H9 (cell line): Measurements from ENCODE around the gene TAF15. TPM values are rescaled to one million over a fixed set of nuclear protein-coding genes. Genes with fewer than 3 reads are reported as not detected.

Experiments
- DNase-seq: peaks from one replicate; pipeline ENCODE4 v3.0.0-alpha.2; 2017
- H2AFZ ChIP-seq: one replicate; pipeline ENCODE4 v1.6.1; 2013; ENCODE audit warnings: mild to moderate bottlenecking, low read length, control low read depth, moderate library complexity
- H2AK5ac ChIP-seq: 2 replicates; pipeline ENCODE4 v1.6.1; 2013; ENCODE audit warnings: low read length, control low read depth, mixed read lengths; ENCODE audit not compliant: insufficient read length
- H2BK120ac ChIP-seq: one replicate; pipeline ENCODE4 v1.6.1; 2013; ENCODE audit warnings: low read depth, mild to moderate bottlenecking, low read length, control low read depth, inconsistent platforms; ENCODE audit not compliant: poor library complexity, severe bottlenecking
- H2BK12ac ChIP-seq: 2 replicates; pipeline ENCODE4 v1.6.1; 2013; ENCODE audit warnings: low read length, control low read depth, mixed read lengths, low read depth; ENCODE audit not compliant: insufficient read length
- H2BK15ac ChIP-seq: 2 replicates; pipeline ENCODE4 v1.6.1; 2013; ENCODE audit warnings: low read depth, low read length, control low read depth
- H2BK20ac ChIP-seq: one replicate; pipeline ENCODE4 v1.6.1; 2013; ENCODE audit warnings: low read depth, mild to moderate bottlenecking, low read length, control low read depth, inconsistent platforms; ENCODE audit not compliant: poor library complexity, severe bottlenecking
- H2BK5ac ChIP-seq: 2 replicates; pipeline ENCODE4 v1.6.1; 2013; ENCODE audit warnings: low read length, control low read depth, mixed read lengths; ENCODE audit not compliant: insufficient read length
- H3K14ac ChIP-seq: 2 replicates; pipeline ENCODE4 v1.6.1; 2013; ENCODE audit warnings: low read length, control low read depth; ENCODE audit not compliant: insufficient read depth
- H3K18ac ChIP-seq: 2 replicates; pipeline ENCODE4 v1.6.1; 2013; ENCODE audit warnings: low read depth, mild to moderate bottlenecking, mixed read lengths, low read length, control low read depth; ENCODE audit not compliant: insufficient read length
- H3K23ac ChIP-seq: 2 replicates; pipeline ENCODE4 v1.6.1; 2013; ENCODE audit warnings: low read length, control low read depth, mixed read lengths, low read depth; ENCODE audit not compliant: insufficient read length
- H3K23me2 ChIP-seq: 2 replicates; pipeline ENCODE4 v1.6.1; 2013; ENCODE audit warnings: low read depth, mild to moderate bottlenecking, mixed read lengths, low read length, control low read depth; ENCODE audit not compliant: insufficient read length, poor library complexity, severe bottlenecking
- H3K27ac ChIP-seq: 2 replicates; pipeline ENCODE4 v1.5.1; 2013; ENCODE audit warnings: low read length, control low read depth, mixed read lengths, low read depth; ENCODE audit not compliant: insufficient read length
- H3K27me3 ChIP-seq: 2 replicates; pipeline ENCODE4 v1.6.1; 2013; ENCODE audit warnings: low read length, control low read depth, inconsistent platforms; ENCODE audit not compliant: insufficient read depth
- H3K4ac ChIP-seq: 2 replicates; pipeline ENCODE4 v1.6.1; 2013; ENCODE audit warnings: low read depth, mild to moderate bottlenecking, control low read depth, inconsistent platforms, low read length, moderate library complexity
- H3K4me1 ChIP-seq: 2 replicates; pipeline ENCODE4 v1.6.1; 2013; ENCODE audit warnings: low read length, control low read depth, inconsistent platforms; ENCODE audit not compliant: insufficient read depth
- H3K4me2 ChIP-seq: 2 replicates; pipeline ENCODE4 v1.6.1; 2013; ENCODE audit warnings: low read length, control low read depth, mixed read lengths; ENCODE audit not compliant: insufficient read length, insufficient read depth
- H3K56ac ChIP-seq: 2 replicates; pipeline ENCODE4 v1.6.1; 2013; ENCODE audit warnings: low read depth, mild to moderate bottlenecking, mixed read lengths, low read length, control low read depth; ENCODE audit not compliant: insufficient read length
- H3K79me1 ChIP-seq: 2 replicates; pipeline ENCODE4 v1.6.1; 2013; ENCODE audit warnings: low read depth, mild to moderate bottlenecking, moderate library complexity, low read length, control low read depth, inconsistent platforms; ENCODE audit not compliant: insufficient read depth, poor library complexity, severe bottlenecking
- H3K79me2 ChIP-seq: 2 replicates; pipeline ENCODE4 v1.6.1; 2013; ENCODE audit warnings: low read length, control low read depth, inconsistent platforms; ENCODE audit not compliant: insufficient read depth
- H3K9ac ChIP-seq: 2 replicates; pipeline ENCODE4 v1.6.1; 2013; ENCODE audit warnings: low read length, control low read depth, mixed read lengths; ENCODE audit not compliant: insufficient read length; ENCODE audit errors: extremely low read depth
- H3K9me3 ChIP-seq: one replicate; pipeline ENCODE4 v1.6.1; 2013; ENCODE audit warnings: low read depth, low read length, inconsistent platforms; ENCODE audit not compliant: control insufficient read depth
- H3T11ph ChIP-seq: one replicate; pipeline ENCODE4 v1.6.1; 2013; ENCODE audit warnings: mild to moderate bottlenecking, low read length, control low read depth, inconsistent platforms
- H4K20me1 ChIP-seq: one replicate; pipeline ENCODE4 v1.6.1; 2013; ENCODE audit not compliant: control insufficient read depth, insufficient read length, insufficient read depth
- H4K5ac ChIP-seq: 2 replicates; pipeline ENCODE4 v1.6.1; 2013; ENCODE audit warnings: low read depth, mild to moderate bottlenecking, mixed read lengths, low read length, control low read depth; ENCODE audit not compliant: insufficient read length
- H4K8ac ChIP-seq: replicated peaks from 2 replicates; pipeline ENCODE4 v1.6.1; 2013; ENCODE audit warnings: low read length, control low read depth, mixed read lengths, low read depth; ENCODE audit not compliant: insufficient read length
- H4K91ac ChIP-seq: 2 replicates; pipeline ENCODE4 v1.6.1; 2013; ENCODE audit warnings: low read depth, mild to moderate bottlenecking, moderate library complexity, mixed read lengths, low read length, control low read depth; ENCODE audit not compliant: insufficient read length
- H3K27ac Mint-ChIP-seq, 3 experiments: 2 replicates in 2 of 3; 3 replicates in 1 of 3; pipeline ENCODE4 v1.8.0; 2020 to 2021; ENCODE audit warnings: mixed read lengths in 3 of 3, mild to moderate bottlenecking in 1 of 3, moderate library complexity in 1 of 3
- H3K27me3 Mint-ChIP-seq: 2 replicates; pipeline ENCODE4 v1.8.0; 2021; ENCODE audit warnings: low read depth, mild to moderate bottlenecking, moderate library complexity, mixed read lengths
- H3K36me3 Mint-ChIP-seq, 3 experiments: 2 replicates in 2 of 3; 3 replicates in 1 of 3; pipeline ENCODE4 v1.8.0; 2020 to 2021; ENCODE audit warnings: low read depth in 3 of 3, mixed read lengths in 3 of 3; ENCODE audit not compliant: insufficient read depth in 1 of 3
- H3K4me1 Mint-ChIP-seq, 2 experiments: 2 replicates each; pipeline ENCODE4 v1.8.0; 2020; ENCODE audit warnings: mixed read lengths in 2 of 2
- H3K4me3 Mint-ChIP-seq, 2 experiments: 2 replicates in 1 of 2; 3 replicates in 1 of 2; pipeline ENCODE4 v1.8.0; 2020 to 2021; ENCODE audit warnings: mild to moderate bottlenecking in 2 of 2, mixed read lengths in 2 of 2, moderate library complexity in 1 of 2
- H3K9me3 Mint-ChIP-seq, 2 experiments: 2 replicates in 1 of 2; 3 replicates in 1 of 2; pipeline ENCODE4 v1.8.0; 2020; ENCODE audit warnings: mild to moderate bottlenecking in 2 of 2, mixed read lengths in 2 of 2, moderate library complexity in 1 of 2
- WGBS: extraction: QIAGEN DNeasy Blood & Tissue Kit; methylation state at CpG from one replicate; pipeline ENCODE4 v1.1.7; 2013; ENCODE audit warnings: missing lambda C conversion rate, low lambda C conversion rate, mixed read lengths; ENCODE audit not compliant: insufficient read length; ENCODE audit errors: extremely low coverage; 5-methylcytosine and 5-hydroxymethylcytosine counted together
- total RNA-seq: library from RNA; stranded (reverse); gene quantifications from 2 replicates; pipeline ENCODE4 v1.2.1, GENCODE V29; 2021
- TF ChIP-seq, protein P1 (sequence below): fragments of 200-600 bp; sonication (generic); conservative IDR thresholded peaks from 3 replicates; pipeline ENCODE4 v1.8.0; 2021; ENCODE audit warnings: antibody characterized with exemption, mild to moderate bottlenecking

TAF15 gene
- total RNA-seq, 1 experiment from 2014 or later, result 304 TPM

DNA sequence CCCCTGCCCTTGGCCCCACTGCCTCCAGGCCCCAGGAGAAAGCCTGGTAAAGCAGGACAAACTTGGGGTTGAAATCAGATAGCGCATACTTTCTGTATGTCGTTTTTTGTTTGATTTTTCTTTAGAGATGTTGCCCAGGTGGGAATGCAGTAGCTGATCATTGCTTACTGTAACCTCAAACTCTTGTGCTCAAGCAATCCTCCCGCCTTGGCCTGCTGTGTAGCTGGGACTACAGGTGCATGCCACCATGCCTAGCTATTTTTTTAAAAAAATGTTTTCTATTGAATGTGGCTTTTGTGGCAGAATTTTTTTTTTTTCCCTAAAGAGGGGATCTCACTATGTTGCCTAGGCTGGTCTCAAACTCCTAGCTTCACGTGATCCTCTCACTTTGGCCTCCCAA, 82.0 kb downstream of the TAF15 start:
- Histone ChIP-seq H3K27me3 (no peaks in the 10 kb centered on the region), H3K79me1 (no peaks in the 10 kb centered on the region), H3T11ph (no peak overlapping the region), H3K4me2 (no peak overlapping the region), H2BK20ac (no peak overlapping the region), H2BK120ac (no peak overlapping the region), H4K91ac (no peak overlapping the region), H3K56ac (no peak overlapping the region), H3K18ac (no peak overlapping the region), H4K5ac (no peak overlapping the region), H3K23ac (no peak overlapping the region), H3K14ac (no peak overlapping the region), H3K23me2 (no peaks in the 10 kb centered on the region), H3K79me2 (no peaks in the 10 kb centered on the region), H3K4ac (no peak overlapping the region), H2BK15ac (no peak overlapping the region), H3K4me1 (peaks cover 2% of the 10 kb centered on the region; the same call in 1 of the 2 replicates), H2AFZ (no peak overlapping the region), H3K9me3 (no peaks in the 10 kb centered on the region), H4K8ac (no peak overlapping the region), H3K27ac (no peak overlapping the region), H3K9ac (no peak overlapping the region), H2BK12ac (no peak overlapping the region), H4K20me1 (no peaks in the 10 kb centered on the region), H2BK5ac (no peak overlapping the region), H2AK5ac (no peak overlapping the region)
- no peak overlapping the region for H3K27ac Mint-ChIP-seq
- DNase-seq, result no peak
- no peaks in the 10 kb centered on the region for H3K27me3 Mint-ChIP-seq
- no peaks in the 10 kb centered on the region for H3K36me3 Mint-ChIP-seq
- H3K4me3 Mint-ChIP-seq, result no peak overlapping the region
- TF ChIP-seq, protein P1, sequence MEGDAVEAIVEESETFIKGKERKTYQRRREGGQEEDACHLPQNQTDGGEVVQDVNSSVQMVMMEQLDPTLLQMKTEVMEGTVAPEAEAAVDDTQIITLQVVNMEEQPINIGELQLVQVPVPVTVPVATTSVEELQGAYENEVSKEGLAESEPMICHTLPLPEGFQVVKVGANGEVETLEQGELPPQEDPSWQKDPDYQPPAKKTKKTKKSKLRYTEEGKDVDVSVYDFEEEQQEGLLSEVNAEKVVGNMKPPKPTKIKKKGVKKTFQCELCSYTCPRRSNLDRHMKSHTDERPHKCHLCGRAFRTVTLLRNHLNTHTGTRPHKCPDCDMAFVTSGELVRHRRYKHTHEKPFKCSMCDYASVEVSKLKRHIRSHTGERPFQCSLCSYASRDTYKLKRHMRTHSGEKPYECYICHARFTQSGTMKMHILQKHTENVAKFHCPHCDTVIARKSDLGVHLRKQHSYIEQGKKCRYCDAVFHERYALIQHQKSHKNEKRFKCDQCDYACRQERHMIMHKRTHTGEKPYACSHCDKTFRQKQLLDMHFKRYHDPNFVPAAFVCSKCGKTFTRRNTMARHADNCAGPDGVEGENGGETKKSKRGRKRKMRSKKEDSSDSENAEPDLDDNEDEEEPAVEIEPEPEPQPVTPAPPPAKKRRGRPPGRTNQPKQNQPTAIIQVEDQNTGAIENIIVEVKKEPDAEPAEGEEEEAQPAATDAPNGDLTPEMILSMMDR, result no peak
- no CpG with 5 or more reads among the region's 4 CpGs for WGBS
- H3K4me1 Mint-ChIP-seq, result peaks cover 15 to 20% of the 10 kb centered on the region in 2 experiments
- H3K9me3 Mint-ChIP-seq, result no peaks in the 10 kb centered on the region
